HepG2 (cell line): ENCODE measurements around the gene HELLS.

ENCODE experiments used
- EP300 ChIP-seq, 3 experiments: sonication (generic) in 1 of 3; formaldehyde crosslinking in 1 of 3; IDR thresholded peaks; 2 replicates each; pipeline versions ENCODE4 v1.5.1 to v1.6.1; 2011 to 2020; ENCODE audit warnings: low read depth in 2 of 3, low read length in 2 of 3, borderline replicate concordance in 1 of 3, improper control_type of control experiment in 1 of 3, mild to moderate bottlenecking in 1 of 3, missing genetic modification reagents in 1 of 3, moderate library complexity in 1 of 3
- MYC ChIP-seq: sonication (generic); formaldehyde crosslinking; IDR thresholded peaks from 2 replicates; pipeline ENCODE4 v1.9.0; 2021; ENCODE audit warnings: missing genetic modification reagents, borderline replicate concordance
- POLR2A ChIP-seq, 2 experiments: IDR thresholded peaks; 2 replicates each; pipeline ENCODE4 v1.6.1; 2011; ENCODE audit warnings: low read depth in 2 of 2, low read length in 2 of 2, mild to moderate bottlenecking in 1 of 2, moderate library complexity in 1 of 2; ENCODE audit not compliant: insufficient read depth in 1 of 2
- PPARG ChIP-seq: conservative IDR thresholded peaks from 2 replicates; pipeline ENCODE4 v1.6.1; 2016; ENCODE audit warnings: missing biosample characterization, missing genetic modification reagents
- RAD21 ChIP-seq: fragments of 450-650 bp; formaldehyde crosslinking; IDR thresholded peaks from 2 replicates; pipeline ENCODE4 v1.5.0; 2020; ENCODE audit warnings: mild to moderate bottlenecking
- SNAPC2 ChIP-seq: sonication (generic); formaldehyde crosslinking; IDR thresholded peaks from 2 replicates; pipeline ENCODE4 v1.8.1; 2022; ENCODE audit warnings: mild to moderate bottlenecking, missing genetic modification reagents
- TP53 ChIP-seq: sonication (generic); formaldehyde crosslinking; conservative IDR thresholded peaks from 2 replicates; pipeline ENCODE4 v1.4.0; 2020; ENCODE audit warnings: missing genetic modification reagents
- ZBTB10 ChIP-seq: sonication (generic); formaldehyde crosslinking; IDR thresholded peaks from 2 replicates; pipeline ENCODE4 v1.4.0; 2020; ENCODE audit warnings: missing genetic modification reagents, borderline replicate concordance
- ZNF251 ChIP-seq: sonication (generic); formaldehyde crosslinking; IDR thresholded peaks from 2 replicates; pipeline ENCODE4 v1.9.0; 2021; ENCODE audit warnings: mild to moderate bottlenecking, missing genetic modification reagents
- ZNF75D ChIP-seq: sonication (generic); formaldehyde crosslinking; IDR thresholded peaks from 2 replicates; pipeline ENCODE4 v1.8.1; 2023; ENCODE audit warnings: missing genetic modification reagents, mild to moderate bottlenecking, borderline replicate concordance

GRCh38 chr10:94521276-94522250, 24.0 kb upstream of the HELLS start:
- no peak for TF ChIP-seq TP53 (CRISPR knock-in tag)
- TF ChIP-seq ZNF251 (CRISPR knock-in tag) = no peak
- TF ChIP-seq EP300 (IDR thresholded peaks at IDR 0.05; ENCODE audit: low read depth in 2 of 2, low read length in 2 of 2) = no peak
- no peak for TF ChIP-seq EP300 (CRISPR knock-in tag; IDR thresholded peaks at IDR 0.05; ENCODE audit: borderline replicate concordance)
- TF ChIP-seq ZBTB10 (CRISPR knock-in tag) = no peak
- TF ChIP-seq PPARG (CRISPR knock-in tag) = no peak
- TF ChIP-seq MYC (CRISPR knock-in tag) = no peak
- no peak for TF ChIP-seq ZNF75D
- TF ChIP-seq RAD21 (CRISPR knock-in tag) = no peak
- TF ChIP-seq POLR2A (IDR thresholded peaks at IDR 0.05; ENCODE audit: insufficient read depth in 1 of 2, low read depth in 2 of 2, low read length in 2 of 2) = no peak
- TF ChIP-seq SNAPC2 = no peak
